ENCODE data around the gene MYO10. TPM values are rescaled to one million over a fixed set of nuclear protein-coding genes. Genes with fewer than 3 reads are reported as not detected.

The MYO10 gene
- total and polyA plus RNA-seq, 2 experiments from 2014 or later = 119 to 276 TPM

- peaks cover 24% of the 10 kb centered on the region for H3K79me2 ChIP-seq (replicated peaks; ENCODE audit: insufficient read depth)
Observed at GRCh38 chr5:16812448-16812847, 123.6 kb downstream of the MYO10 start.

More at GRCh38 chr5:16812448-16812847, 123.6 kb downstream of the MYO10 start:
- H4K20me1 ChIP-seq (replicated peaks; ENCODE audit: insufficient read depth) = no peaks in the 10 kb centered on the region; the same call in 1 of the 2 replicates
- H3K9me2 ChIP-seq (ENCODE audit: insufficient read depth) = no peaks in the 10 kb centered on the region
- H2AFZ ChIP-seq = no peak overlapping the region
- Mint-ChIP-seq H3K36me3 (ENCODE audit: low read depth) (peaks cover 3% of the 10 kb centered on the region; the same call in 2 of the 3 replicates), H3K4me1 (peaks cover 4% of the 10 kb centered on the region), H3K9me3 (no peaks in the 10 kb centered on the region), H3K4me3 (no peak overlapping the region), H3K27ac (no peak overlapping the region), H3K27me3 (ENCODE audit: insufficient read depth, low read depth, poor library complexity) (peaks cover 3% of the 10 kb centered on the region)
- ATAC-seq = no peak
- H3K4me2 ChIP-seq = no peak overlapping the region
- H3K4me3 ChIP-seq = no peak overlapping the region
- no peaks in the 10 kb centered on the region for H3K27me3 ChIP-seq (ENCODE audit: insufficient read depth)
- H3K27ac ChIP-seq (ENCODE audit: low read depth) = no peak overlapping the region
- H3K4me1 ChIP-seq (ENCODE audit: insufficient read depth) = no peaks in the 10 kb centered on the region
- no peaks in the 10 kb centered on the region; the same call in 1 of the 2 replicates for H3K36me3 ChIP-seq (ENCODE audit: insufficient read depth)
- no peak for TF ChIP-seq ZNF462 (CRISPR knock-in tag; IDR thresholded peaks at IDR 0.05)
- TF ChIP-seq CTCF (conservative IDR thresholded peaks at IDR 0.05; ENCODE audit: low read depth in 2 of 2) = no peak
- TF ChIP-seq POLR2AphosphoS5 (IDR thresholded peaks at IDR 0.05; ENCODE audit: low read depth) = no peak
- no peak for TF ChIP-seq REST (IDR thresholded peaks at IDR 0.05; ENCODE audit: unreplicated experiment)
- no peak for TF ChIP-seq ETS1 (IDR thresholded peaks at IDR 0.05)
- TF ChIP-seq STAT1 (IDR thresholded peaks at IDR 0.05; ENCODE audit: unreplicated experiment) = no peak
- no peak for TF ChIP-seq ZNF331 (CRISPR knock-in tag; IDR thresholded peaks at IDR 0.05; ENCODE audit: low read depth)
- TF ChIP-seq NANOG (IDR thresholded peaks at IDR 0.05; ENCODE audit: borderline replicate concordance) = no peak
- no peak for TF ChIP-seq JUNB (IDR thresholded peaks at IDR 0.05; ENCODE audit: unreplicated experiment)
- TF ChIP-seq ZNF114 (CRISPR knock-in tag; IDR thresholded peaks at IDR 0.05) = no peak
- no peak for TF ChIP-seq EZH2phosphoT487 (IDR thresholded peaks at IDR 0.05; ENCODE audit: unreplicated experiment)
- no peak for TF ChIP-seq EZH2 (IDR thresholded peaks at IDR 0.05; ENCODE audit: low read depth, unreplicated experiment)
- no peak for TF ChIP-seq CREB1 (CRISPR knock-in tag; IDR thresholded peaks at IDR 0.05; ENCODE audit: low read depth)
- no peak for DNase-seq (ENCODE audit: low spot score)
- H3F3A ChIP-seq (replicated peaks; ENCODE audit: low read depth) = no peaks in the 10 kb centered on the region

All from GM23338 (cell line).